ENCODE results near the gene DDX39B.

DDX39B gene

GRCh38 chr6:31528821-31529328 lies 12.9 kb downstream of the DDX39B start, which contains the start of gene MCCD1:
Gene MCCD1 (plus strand): TSS chr6:31528962. CDS start chr6:31529015, 53 bp downstream.
- TF ChIP-seq FOXM1 (IDR thresholded peaks at IDR 0.05; ENCODE audit: borderline replicate concordance, low read depth) (no peak), EP300 (IDR thresholded peaks at IDR 0.05; ENCODE audit: borderline replicate concordance) (no peak), TCF12 (IDR thresholded peaks at IDR 0.05; ENCODE audit: low read depth) (no peak), USF1 (IDR thresholded peaks at IDR 0.05) (no peak), CEBPB (IDR thresholded peaks at IDR 0.05) (no peak), YY1 (IDR thresholded peaks at IDR 0.05; ENCODE audit: low read depth) (no peak), TAF1 (IDR thresholded peaks at IDR 0.05; ENCODE audit: low read depth) (no peak), NFIC (IDR thresholded peaks at IDR 0.05) (no peak)

- TF ChIP-seq YY1 (IDR thresholded peaks at IDR 0.05; ENCODE audit: low read depth) = no peak
- no peak for TF ChIP-seq NFIC (IDR thresholded peaks at IDR 0.05)
- TF ChIP-seq EGR1 (IDR thresholded peaks at IDR 0.05) = no peak
- TF ChIP-seq FOXM1 (IDR thresholded peaks at IDR 0.05; ENCODE audit: borderline replicate concordance, low read depth) = no peak
- no peak for TF ChIP-seq RAD21 (IDR thresholded peaks at IDR 0.05; ENCODE audit: low read depth)
- no peak for TF ChIP-seq EP300 (IDR thresholded peaks at IDR 0.05; ENCODE audit: borderline replicate concordance)
- no peak for TF ChIP-seq CEBPB (IDR thresholded peaks at IDR 0.05)
Observed at GRCh38 chr6:31528307-31528777, 13.5 kb downstream of the DDX39B start.

GRCh38 chr6:31525932-31526591 lies 15.7 kb downstream of the DDX39B start:
- TF ChIP-seq CEBPB (IDR thresholded peaks at IDR 0.05) (no peak), FOXM1 (IDR thresholded peaks at IDR 0.05; ENCODE audit: borderline replicate concordance, low read depth) (no peak), TEAD4 (IDR thresholded peaks at IDR 0.05) (no peak), CREB1 (IDR thresholded peaks at IDR 0.05; ENCODE audit: low read depth) (no peak), TAF1 (IDR thresholded peaks at IDR 0.05; ENCODE audit: low read depth) (no peak), TCF12 (IDR thresholded peaks at IDR 0.05; ENCODE audit: low read depth) (no peak), RAD21 (IDR thresholded peaks at IDR 0.05; ENCODE audit: low read depth) (no peak), ZBTB7A (IDR thresholded peaks at IDR 0.05; ENCODE audit: low read depth) (no peak), REST (IDR thresholded peaks at IDR 0.05; ENCODE audit: low read depth) (no peak), NFIC (IDR thresholded peaks at IDR 0.05) (no peak), EGR1 (IDR thresholded peaks at IDR 0.05) (no peak), YY1 (IDR thresholded peaks at IDR 0.05; ENCODE audit: low read depth) (no peak), USF1 (IDR thresholded peaks at IDR 0.05) (no peak), EP300 (IDR thresholded peaks at IDR 0.05; ENCODE audit: borderline replicate concordance) (no peak), MAX (IDR thresholded peaks at IDR 0.05) (no peak)

- TF ChIP-seq TAF1 (IDR thresholded peaks at IDR 0.05; ENCODE audit: low read depth) = no peak
- no peak for TF ChIP-seq EP300 (IDR thresholded peaks at IDR 0.05; ENCODE audit: borderline replicate concordance)
- no peak for TF ChIP-seq RAD21 (IDR thresholded peaks at IDR 0.05; ENCODE audit: low read depth)
- no peak for TF ChIP-seq TEAD4 (IDR thresholded peaks at IDR 0.05)
- no peak for TF ChIP-seq ZBTB7A (IDR thresholded peaks at IDR 0.05; ENCODE audit: low read depth)
Observed at GRCh38 chr6:31525553-31525931, 16.3 kb downstream of the DDX39B start.

- TF ChIP-seq RAD21 (IDR thresholded peaks at IDR 0.05; ENCODE audit: low read depth) (no peak), ZBTB7A (IDR thresholded peaks at IDR 0.05; ENCODE audit: low read depth) (no peak), MAX (IDR thresholded peaks at IDR 0.05) (no peak), REST (IDR thresholded peaks at IDR 0.05; ENCODE audit: low read depth) (no peak), USF1 (IDR thresholded peaks at IDR 0.05) (no peak), EGR1 (IDR thresholded peaks at IDR 0.05) (no peak), TEAD4 (IDR thresholded peaks at IDR 0.05) (no peak), CEBPB (IDR thresholded peaks at IDR 0.05) (no peak), TCF12 (IDR thresholded peaks at IDR 0.05; ENCODE audit: low read depth) (no peak), TAF1 (IDR thresholded peaks at IDR 0.05; ENCODE audit: low read depth) (no peak), NFIC (IDR thresholded peaks at IDR 0.05) (no peak), CREB1 (IDR thresholded peaks at IDR 0.05; ENCODE audit: low read depth) (no peak), EP300 (IDR thresholded peaks at IDR 0.05; ENCODE audit: borderline replicate concordance) (no peak), YY1 (IDR thresholded peaks at IDR 0.05; ENCODE audit: low read depth) (no peak), FOXM1 (IDR thresholded peaks at IDR 0.05; ENCODE audit: borderline replicate concordance, low read depth) (no peak)
Observed at GRCh38 chr6:31521835-31522234, 20.0 kb downstream of the DDX39B start.
